GM12891 (cell line): ENCODE measurements around the gene SLC66A1.

Source experiments
- DNase-seq: peaks from one replicate; pipeline ENCODE4 v3.0.0; 2011; ENCODE audit warnings: low spot score; ENCODE audit not compliant: insufficient read length
- FAIRE-seq: peaks from 2 replicates; lab custom pipeline; 2011; peaks lifted over from hg19 to GRCh38; lab: Jason Lieb, UNC
- PAX5 ChIP-seq: IDR thresholded peaks from 2 replicates; pipeline ENCODE4 v1.6.1; 2011; ENCODE audit warnings: low read length, moderate library complexity, mild to moderate bottlenecking; ENCODE audit not compliant: insufficient read depth, severe bottlenecking
- POLR2A ChIP-seq: IDR thresholded peaks from 2 replicates; pipeline ENCODE4 v1.6.1; 2011; ENCODE audit warnings: low read depth, low read length, control low read depth
- POLR2AphosphoS5 ChIP-seq: IDR thresholded peaks from 2 replicates; pipeline ENCODE4 v1.6.1; 2011; ENCODE audit warnings: low read depth, low read length, control low read depth
- POU2F2 ChIP-seq: IDR thresholded peaks from 2 replicates; pipeline ENCODE4 v1.6.1; 2011; ENCODE audit warnings: low read depth, mild to moderate bottlenecking, control low read depth, low read length, moderate library complexity
- SPI1 ChIP-seq: IDR thresholded peaks from 2 replicates; pipeline ENCODE4 v1.6.1; 2011; ENCODE audit warnings: low read depth, low read length, control low read depth
- TAF1 ChIP-seq: IDR thresholded peaks from 2 replicates; pipeline ENCODE4 v1.6.1; 2011; ENCODE audit warnings: low read depth, low read length, control low read depth

Gene SLC66A1

GRCh38 chr1:19313636-19313959 is 1.5 kb downstream of the SLC66A1 start:
- no peak for TF ChIP-seq POLR2AphosphoS5
- no peak for TF ChIP-seq PAX5
- DNase-seq (no peak), FAIRE-seq (no peak)

GRCh38 chr1:19313961-19314882 is 2.1 kb downstream of the SLC66A1 start:
- DNase-seq, result no peak
- TF ChIP-seq POLR2AphosphoS5, result no peak
- TF ChIP-seq PAX5, result peak; percentile 19
- 0 out of 2 replicates have a peak, but pooled peaks have one; percentile 60 for TF ChIP-seq POU2F2
- TF ChIP-seq POLR2A, result no peak
- TF ChIP-seq SPI1, result peak; percentile 87
- TF ChIP-seq TAF1, result no peak
- FAIRE-seq, result peak; percentile 91

DNA sequence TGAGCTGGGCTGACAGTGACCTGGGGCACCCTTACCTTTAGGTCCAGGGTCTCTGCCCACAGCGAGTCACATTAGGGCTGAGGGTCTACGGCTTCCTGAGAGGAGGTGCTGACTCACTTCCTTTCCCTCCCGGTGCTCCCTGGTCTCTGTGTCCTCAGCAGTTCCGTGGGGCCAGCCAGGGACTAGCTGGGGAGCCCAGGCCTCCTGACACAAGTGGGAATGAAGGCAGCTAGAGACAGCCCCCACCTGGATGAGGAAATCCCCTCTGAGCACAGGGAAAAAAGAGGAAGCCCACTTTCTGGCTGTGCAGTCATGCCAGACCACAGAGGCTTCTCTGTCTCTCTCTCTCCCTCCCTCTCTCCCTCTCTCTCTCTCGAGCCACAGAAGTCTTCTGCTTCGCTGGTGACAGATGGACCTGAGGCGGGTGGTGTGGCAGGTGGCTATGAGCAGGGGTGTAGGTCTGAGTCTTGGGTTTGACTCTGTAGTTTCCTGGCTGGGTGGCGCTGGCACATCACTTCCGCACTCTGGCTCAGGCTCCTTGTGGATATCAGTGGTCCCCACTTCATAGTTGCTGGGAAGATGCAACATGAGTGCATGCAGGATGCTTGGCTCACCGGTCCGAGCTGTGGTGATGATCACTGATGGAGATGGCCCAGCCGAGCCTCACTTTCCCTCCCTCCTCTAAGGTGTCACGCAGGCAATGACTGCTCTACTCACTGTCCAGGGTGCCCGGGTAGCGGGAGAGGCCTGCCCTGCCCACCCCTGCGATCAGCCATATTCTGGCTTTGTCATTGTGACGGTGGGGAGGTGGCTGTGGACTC is 3.5 kb downstream of the SLC66A1 start:
- TF ChIP-seq POLR2A, result no peak
- peak; percentile 93 for TF ChIP-seq PAX5
- TF ChIP-seq POU2F2, result no peak
- TF ChIP-seq SPI1, result peak; percentile 96
- peak; percentile 54 for DNase-seq
- peak; percentile 89 for FAIRE-seq

DNA sequence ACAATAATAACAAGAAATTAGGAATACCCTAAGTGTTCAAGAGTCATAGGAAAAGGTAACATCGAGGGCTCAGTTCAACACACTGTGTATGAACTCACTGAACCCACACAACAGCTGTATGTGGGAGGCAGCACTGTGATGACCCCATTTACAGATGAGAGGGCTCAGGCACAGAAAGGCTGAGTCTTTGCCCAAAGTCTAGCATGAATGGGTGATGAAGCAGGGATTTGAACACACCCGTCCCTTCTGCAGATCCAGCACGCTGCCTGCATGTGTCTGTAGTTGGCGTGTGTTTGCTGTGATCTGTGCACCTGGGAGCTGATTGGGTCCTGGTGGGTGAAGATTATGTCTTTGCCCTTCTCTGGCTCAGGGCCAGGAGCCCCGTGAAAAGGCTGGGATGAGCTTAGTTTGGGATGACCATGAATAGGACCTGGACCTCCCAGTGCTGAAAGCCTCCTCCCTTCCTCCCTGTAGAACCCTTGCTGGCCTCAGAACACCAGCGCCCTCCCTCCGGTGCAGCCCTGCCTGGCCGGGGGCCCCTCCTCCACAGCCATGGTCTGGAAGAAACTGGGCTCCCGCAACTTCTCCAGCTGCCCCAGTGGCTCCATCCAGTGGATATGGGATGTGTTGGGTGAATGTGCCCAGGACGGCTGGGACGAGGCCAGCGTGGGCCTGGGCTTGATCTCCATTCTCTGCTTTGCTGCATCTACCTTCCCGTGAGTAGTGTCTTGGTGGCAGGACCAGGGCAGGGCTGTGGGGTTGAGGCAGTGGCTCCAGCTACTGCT is 5.2 kb downstream of the SLC66A1 start:
- FAIRE-seq (peak; percentile 66), DNase-seq (no peak)
- TF ChIP-seq SPI1 (no peak), TAF1 (no peak), POU2F2 (no peak), PAX5 (no peak), POLR2A (no peak), POLR2AphosphoS5 (no peak)

DNA sequence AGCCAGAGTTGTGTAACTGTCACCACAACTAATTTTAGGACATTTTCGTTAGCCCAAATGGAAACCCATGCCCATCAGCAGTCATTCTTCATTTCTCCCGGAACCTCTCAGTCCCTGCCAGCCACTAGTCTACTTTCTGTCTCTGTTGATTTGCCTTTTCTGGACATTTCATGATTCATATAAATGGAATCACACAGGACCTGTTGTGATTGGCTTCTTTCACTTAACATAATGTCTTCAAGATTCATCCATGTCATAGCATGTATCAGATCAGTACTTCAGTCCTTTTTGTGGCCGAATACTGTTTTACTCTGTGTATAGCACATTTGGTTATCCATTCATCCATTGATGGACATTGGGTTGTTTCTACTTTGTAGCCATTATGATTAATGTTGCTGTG is 7.1 kb downstream of the SLC66A1 start:
- TF ChIP-seq POLR2AphosphoS5 (no peak), PAX5 (no peak), POU2F2 (no peak), POLR2A (no peak), TAF1 (no peak), SPI1 (no peak)
- FAIRE-seq (no peak), DNase-seq (no peak)

DNA sequence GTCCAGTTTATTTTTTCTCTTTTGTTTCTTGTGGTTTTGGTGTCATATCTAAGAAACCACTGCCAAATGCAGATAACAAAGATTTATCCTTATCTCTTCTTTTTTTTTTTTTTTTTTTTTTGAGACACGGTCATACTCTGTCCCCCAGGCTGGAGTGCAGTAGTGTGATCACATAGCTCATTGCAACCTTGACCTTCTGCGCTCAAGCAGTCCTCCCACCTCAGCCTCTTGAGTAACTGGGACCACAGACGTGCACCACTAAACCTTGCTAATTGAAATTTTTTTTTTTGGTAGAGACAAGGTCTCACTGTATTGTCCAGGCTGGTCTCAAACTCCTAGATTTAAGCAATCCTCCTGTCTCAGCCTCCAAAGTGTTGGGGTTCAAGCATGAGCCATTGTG is 8.9 kb downstream of the SLC66A1 start:
- no peak for FAIRE-seq
- TF ChIP-seq PAX5 (no peak), POU2F2 (no peak), POLR2A (no peak), TAF1 (no peak), POLR2AphosphoS5 (no peak), SPI1 (no peak)
- DNase-seq, result no peak

- DNase-seq (no peak), FAIRE-seq (no peak)
- TF ChIP-seq SPI1 (no peak), PAX5 (no peak), POLR2A (no peak), TAF1 (no peak), POLR2AphosphoS5 (no peak), POU2F2 (no peak)
These were observed 10.4 kb downstream of the SLC66A1 start for GRCh38 chr1:19322481-19322880.

GRCh38 chr1:19323987-19324664 is 12.0 kb downstream of the SLC66A1 start:
- FAIRE-seq (no peak), DNase-seq (no peak)
- TF ChIP-seq TAF1, result no peak
- TF ChIP-seq PAX5, result no peak
- no peak for TF ChIP-seq POLR2A
- no peak for TF ChIP-seq POU2F2
- TF ChIP-seq SPI1, result no peak
- no peak for TF ChIP-seq POLR2AphosphoS5

GRCh38 chr1:19324665-19324990 is 12.5 kb downstream of the SLC66A1 start:
- TF ChIP-seq POLR2AphosphoS5 (no peak), SPI1 (no peak), POLR2A (no peak), PAX5 (no peak)
- FAIRE-seq, result no peak
- DNase-seq, result no peak
